NB4 (cell line): ENCODE results near the gene PDCD1LG2.

ENCODE experiments used
- DNase-seq: peaks from one replicate; pipeline ENCODE4 v3.0.0; 2010; ENCODE audit warnings: low read depth
- H3K4me3 ChIP-seq: one replicate; pipeline ENCODE4 v1.5.1; 2011; ENCODE audit warnings: mild to moderate bottlenecking, low read depth, low read length, moderate library complexity
- CTCF ChIP-seq: IDR thresholded peaks from one replicate; pipeline ENCODE4 v1.5.1; 2012; ENCODE audit warnings: low read depth, low read length
- MAX ChIP-seq: IDR thresholded peaks from 2 replicates; pipeline ENCODE4 v1.6.1; 2011; ENCODE audit warnings: low read depth, low read length
- MYC ChIP-seq: IDR thresholded peaks from 2 replicates; pipeline ENCODE4 v1.6.1; 2011; ENCODE audit warnings: low read depth, low read length
- POLR2A ChIP-seq: IDR thresholded peaks from 2 replicates; pipeline ENCODE4 v1.6.1; 2011; ENCODE audit warnings: mild to moderate bottlenecking; ENCODE audit not compliant: insufficient read length; ENCODE audit errors: extremely low read depth

Gene PDCD1LG2

GRCh38 chr9:5612185-5612530 lies 101.8 kb downstream of the PDCD1LG2 start:
- no peak for DNase-seq
- no peak for TF ChIP-seq POLR2A
- no peak for TF ChIP-seq MAX
- no peak for TF ChIP-seq MYC
- TF ChIP-seq CTCF = no peak

DNA sequence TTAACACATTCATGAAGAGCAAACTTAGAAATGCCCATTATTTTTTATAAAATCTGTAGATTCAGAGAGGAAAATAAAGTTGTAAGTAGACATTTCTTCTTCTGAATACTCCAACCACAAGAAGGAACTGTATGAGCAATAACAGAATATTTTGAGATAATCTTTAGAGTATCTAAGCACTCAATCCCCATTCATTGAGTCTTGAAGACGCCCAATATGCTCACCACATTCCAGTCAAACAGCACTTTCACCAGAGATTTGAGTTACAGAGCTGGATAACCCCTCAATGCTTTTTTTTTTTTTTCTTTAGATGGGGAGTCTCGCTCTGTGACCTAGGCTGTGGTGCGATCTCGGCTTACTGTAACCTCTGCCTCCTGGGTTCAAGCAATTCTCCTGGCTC lies 103.9 kb downstream of the PDCD1LG2 start:
- no peak for DNase-seq
- H3K4me3 ChIP-seq = no peak overlapping the region
- no peak for TF ChIP-seq POLR2A
- no peak for TF ChIP-seq MAX

More at GRCh38 chr9:5612185-5612530, 101.8 kb downstream of the PDCD1LG2 start:
- H3K4me3 ChIP-seq = no peak overlapping the region

GRCh38 chr9:5614985-5615384 lies 104.7 kb downstream of the PDCD1LG2 start:
- DNase-seq = no peak
- TF ChIP-seq POLR2A (no peak), CTCF (no peak), MYC (no peak), MAX (no peak)
- H3K4me3 ChIP-seq = no peak overlapping the region

GRCh38 chr9:5617749-5618148 lies 107.4 kb downstream of the PDCD1LG2 start:
- TF ChIP-seq MAX = no peak
- TF ChIP-seq CTCF = no peak
- no peak for TF ChIP-seq POLR2A
- TF ChIP-seq MYC = no peak
- peak; percentile 85 for DNase-seq
- no peak overlapping the region for H3K4me3 ChIP-seq

GRCh38 chr9:5620494-5620893 lies 110.2 kb downstream of the PDCD1LG2 start:
- DNase-seq = no peak
- TF ChIP-seq POLR2A (no peak), CTCF (no peak), MYC (no peak), MAX (no peak)
- H3K4me3 ChIP-seq = no peak overlapping the region
